ENCODE data around the gene ANKMY2. TPM values are rescaled to one million over a fixed set of nuclear protein-coding genes. Genes with fewer than 3 reads are reported as not detected.

Gene ANKMY2
- total RNA-seq, 4 donors from 2014 or later, result 5.2 to 16.2 (median 9.4) TPM

GRCh38 chr7:16550671-16551070 is 94.9 kb downstream of the ANKMY2 start:
- H3K4me1 ChIP-seq, result no peaks in the 10 kb centered on the region
- WGBS, result 85% methylated on average over 1 of the region's 1 CpG
- no peak for DNase-seq (ENCODE audit: low spot score in 2 of 2)

More at GRCh38 chr7:16550671-16551070, 94.9 kb downstream of the ANKMY2 start:
- Histone ChIP-seq H3K4me3 (no peak overlapping the region), H3K36me3 (no peaks in the 10 kb centered on the region), H3K27me3 (no peaks in the 10 kb centered on the region), H3K27ac (no peak overlapping the region), H3K9me3 (no peaks in the 10 kb centered on the region)
- no peak for TF ChIP-seq POLR2A (IDR thresholded peaks at IDR 0.05)
- TF ChIP-seq POLR2AphosphoS5 (IDR thresholded peaks at IDR 0.05), result no peak
- TF ChIP-seq EP300 (IDR thresholded peaks at IDR 0.05), result no peak
- no peak for TF ChIP-seq CTCF (IDR thresholded peaks at IDR 0.05)

Other genes starting within 250 kb of the ANKMY2 start
- gene CRPPA, start 224.2 kb downstream of the ANKMY2 start, total RNA-seq, result 1 to 10 TPM in 3 of 4 donors, under 1 TPM in 1; 0.95 to 2.0 (median 1.6) TPM
- gene SOSTDC1, start 180.0 kb downstream of the ANKMY2 start, total RNA-seq, result 10 to 100 TPM; 14.7 to 40.5 (median 23.4) TPM
- not detected for gene LRRC72, start 118.9 kb downstream of the ANKMY2 start, total RNA-seq
- gene BZW2, start 427 bp upstream of the ANKMY2 start, total RNA-seq, result 10 to 100 TPM; 60.5 to 97.9 (median 84.4) TPM
- gene TSPAN13, start 108.0 kb upstream of the ANKMY2 start, total RNA-seq, result 10 to 100 TPM in 3 of 4 donors, 1 to 10 TPM in 1; 6.9 to 17.2 (median 12.4) TPM
- gene AGR2, start 159.2 kb upstream of the ANKMY2 start, total RNA-seq, result 10 to 100 TPM in 2 of 4 donors, 1 to 10 TPM in 1, not detected in 1; 8.5 to 19.3 (median 15.8) TPM
- 1 to 10 TPM in 1 of 4 donors, not detected in 3; 3.9 TPM for gene AGR3, start 236.2 kb upstream of the ANKMY2 start, total RNA-seq

Data from suprapubic skin (tissue), 4 donors.